HepG2 (cell line): Measurements from ENCODE around the gene SLC9C2. TPM values are rescaled to one million over a fixed set of nuclear protein-coding genes. Genes with fewer than 3 reads are reported as not detected.

Experiments used
- ATAC-seq: fragments of 200-7000 bp; cut with Tn5 transposase; 3 replicates; pipeline ENCODE4 v1.9.1; 2020; ENCODE audit warnings: mild to moderate bottlenecking, moderate library complexity
- BruUV-seq: library from RNA; stranded (reverse); fragments of 400-500 nt; replicated peaks from 2 replicates; lab custom pipeline; 2021; lab: Mats Ljungman, UMichigan
- CTCF ChIA-PET: fragments of 300-600 bp; formaldehyde crosslinking; extraction: SDS; loops from one replicate; lab custom pipeline; 2021; ENCODE audit warnings: low total read pairs, inconsistent platforms, low intra/inter-chr PET ratio; lab: Yijun Ruan, JAX
- POLR2A ChIA-PET: fragments of 350-600 bp; sonication (Branson Sonifier 250); formaldehyde crosslinking; loops from one replicate; lab custom pipeline; 2020; ENCODE audit warnings: antibody characterized with exemption, inconsistent platforms; lab: Yijun Ruan, JAX
- DNase-seq: peaks from one replicate; pipeline ENCODE4 v3.0.0-alpha.2; 2015; ENCODE audit warnings: low spot score
- FAIRE-seq: peaks from 3 replicates; lab custom pipeline; 2011; peaks lifted over from hg19 to GRCh38; lab: Jason Lieb, UNC
- H2AFZ ChIP-seq: one replicate; pipeline ENCODE4 v1.6.1; 2011; ENCODE audit warnings: low read length, inconsistent platforms
- H3K27ac ChIP-seq: fragments of 300-600 bp; 3 replicates; pipeline ENCODE4 v1.8.0; 2011; ENCODE audit warnings: mixed run types, mild to moderate bottlenecking, mixed read lengths, low read length, inconsistent platforms; ENCODE audit not compliant: insufficient read depth; ENCODE audit errors: extremely low read length
- H3K27me3 ChIP-seq, 2 experiments: fragments of 200-600 bp in 1 of 2; 2 replicates in 1 of 2; 3 replicates in 1 of 2; pipeline versions ENCODE4 v1.6.0 to v1.8.0; 2011; ENCODE audit warnings: low read length in 2 of 2, mild to moderate bottlenecking in 2 of 2, moderate library complexity in 2 of 2, inconsistent platforms in 1 of 2; ENCODE audit not compliant: insufficient read depth in 2 of 2, control insufficient read depth in 1 of 2
- H3K36me3 ChIP-seq, 2 experiments: fragments of 200-600 bp in 1 of 2; replicated peaks in 1 of 2; 2 replicates in 1 of 2; 3 replicates in 1 of 2; pipeline versions ENCODE4 v1.5.1 to v1.8.0; 2011; ENCODE audit warnings: low read length in 2 of 2, inconsistent platforms in 1 of 2; ENCODE audit not compliant: insufficient read depth in 2 of 2, control insufficient read depth in 1 of 2
- H3K4me1 ChIP-seq: 2 replicates; pipeline ENCODE4 v1.5.1; 2012; ENCODE audit warnings: low read length, inconsistent platforms; ENCODE audit not compliant: insufficient read depth
- H3K4me2 ChIP-seq: 2 replicates; pipeline ENCODE4 v1.6.0; 2011; ENCODE audit warnings: low read depth, low read length, inconsistent platforms
- H3K4me3 ChIP-seq, 3 experiments: fragments of 200-600 bp in 1 of 3; sonication (generic), shearing (Covaris generic) in 1 of 3; replicated peaks in 1 of 3; 2 replicates each; pipeline ENCODE4 v1.5.1; 2011 to 2016; ENCODE audit warnings: low read length in 3 of 3, inconsistent platforms in 2 of 3, low read depth in 2 of 3, mild to moderate bottlenecking in 2 of 3, control low read depth in 1 of 3, mixed read lengths in 1 of 3; ENCODE audit not compliant: insufficient read depth in 1 of 3
- H3K79me2 ChIP-seq: one replicate; pipeline ENCODE4 v1.6.1; 2011; ENCODE audit warnings: low read length, inconsistent platforms; ENCODE audit not compliant: insufficient read depth
- H3K9ac ChIP-seq: 2 replicates; pipeline ENCODE4 v1.6.0; 2011; ENCODE audit warnings: mild to moderate bottlenecking, low read depth, low read length, inconsistent platforms; ENCODE audit not compliant: insufficient read depth
- H3K9me3 ChIP-seq: 2 replicates; pipeline ENCODE4 v1.5.1; 2012; ENCODE audit warnings: mild to moderate bottlenecking, low read length
- H4K20me1 ChIP-seq: 2 replicates; pipeline ENCODE4 v1.6.0; 2011; ENCODE audit warnings: inconsistent platforms, mild to moderate bottlenecking, low read length, moderate library complexity; ENCODE audit not compliant: insufficient read depth
- ARNT ChIP-seq: fragments of 450-650 bp; IDR thresholded peaks from 2 replicates; pipeline ENCODE4 v1.6.1; 2017
- ARNTL ChIP-seq: sonication (generic); formaldehyde crosslinking; IDR thresholded peaks from 2 replicates; pipeline ENCODE4 v1.4.0; 2020; ENCODE audit warnings: mild to moderate bottlenecking, missing genetic modification reagents
- DNMT3B ChIP-seq: conservative IDR thresholded peaks from 2 replicates; pipeline ENCODE4 v1.6.1; 2016; ENCODE audit warnings: missing biosample characterization, control low read depth
- KDM2A ChIP-seq: sonication (generic); formaldehyde crosslinking; IDR thresholded peaks from 2 replicates; pipeline ENCODE4 v1.4.0; 2020; ENCODE audit warnings: low read depth, missing genetic modification reagents, borderline replicate concordance
- PHF8 ChIP-seq: sonication (generic); formaldehyde crosslinking; IDR thresholded peaks from 2 replicates; pipeline ENCODE4 v1.5.0; 2020; ENCODE audit warnings: missing genetic modification reagents
- SIX4 ChIP-seq: sonication (generic); formaldehyde crosslinking; IDR thresholded peaks from 2 replicates; pipeline ENCODE4 v1.4.0; 2020; ENCODE audit warnings: missing genetic modification reagents
- TBX3 ChIP-seq: fragments of 450-650 bp; IDR thresholded peaks from 2 replicates; pipeline ENCODE4 v1.6.1; 2017; ENCODE audit warnings: antibody characterized with exemption, mild to moderate bottlenecking, inconsistent platforms, borderline replicate concordance
- TOPORS ChIP-seq: sonication (generic); formaldehyde crosslinking; IDR thresholded peaks from 2 replicates; pipeline ENCODE4 v1.8.0; 2023; ENCODE audit warnings: mild to moderate bottlenecking, missing genetic modification reagents
- ZIK1 ChIP-seq: sonication (generic); formaldehyde crosslinking; IDR thresholded peaks from 2 replicates; pipeline ENCODE4 v1.5.0; 2020; ENCODE audit warnings: mild to moderate bottlenecking, low read depth, missing genetic modification reagents, borderline replicate concordance
- ZNF136 ChIP-seq: sonication (generic); formaldehyde crosslinking; IDR thresholded peaks from 2 replicates; pipeline ENCODE4 v1.8.1; 2022; ENCODE audit warnings: low read depth, mild to moderate bottlenecking, moderate library complexity, missing genetic modification reagents
- WGBS: methylation state at CpG from one replicate; pipeline ENCODE4 v1.1.6; 2017; ENCODE audit warnings: low lambda C conversion rate; 5-methylcytosine and 5-hydroxymethylcytosine counted together
- in situ Hi-C: cut with HindIII; loops from 2 replicates; pipeline ENCODE4 v1.10.0; 2017; ENCODE audit warnings: low pct_unique_long_range_greater_than_20kb; ENCODE audit not compliant: extremely low pct_ligation_motif_present
- intact Hi-C: fragments of 100-400 bp; cut with micrococcal nuclease; formaldehyde crosslinking; loops from one replicate; pipeline ENCODE4 v1.10.0; 2022; ENCODE audit not compliant: unreplicated experiment
- polyA plus RNA-seq, 8 experiments: library from polyadenylated mRNA; depleted of rRNA in 3 of 8; stranded (reverse) in 7 of 8; unstranded in 1 of 8; fragments of >200 nt; fragmentation: Illumina TruSeq in 4 of 8; extraction: Trizol in 4 of 8; gene quantifications; 2 replicates each; pipeline versions ENCODE4 v1.2.1 to v1.2.3, GENCODE V29; 2011 to 2016; ENCODE audit warnings: low read depth in 4 of 8, missing spikeins in 1 of 8, mixed read lengths in 1 of 8; ENCODE audit not compliant: insufficient read depth in 1 of 8
- total RNA-seq, 5 experiments: library from RNA; depleted of rRNA; stranded (reverse); fragments of >200 nt; fragmentation: Illumina TruSeq; extraction: Trizol; gene quantifications; 2 replicates each; pipeline ENCODE4 v1.2.3, GENCODE V29; 2016; ENCODE audit warnings: low read depth in 1 of 5
- TF ChIP-seq, protein P1 (sequence below): sonication (generic); formaldehyde crosslinking; IDR thresholded peaks from 2 replicates; pipeline ENCODE4 v1.4.0; 2020; ENCODE audit warnings: missing genetic modification reagents, low read depth, mild to moderate bottlenecking, borderline replicate concordance
- TF ChIP-seq, protein P2 (sequence below): sonication (generic); formaldehyde crosslinking; conservative IDR thresholded peaks from 2 replicates; pipeline ENCODE4 v1.5.0; 2020; ENCODE audit warnings: missing genetic modification reagents
- TF ChIP-seq, protein P3 (sequence below): sonication (generic); formaldehyde crosslinking; conservative IDR thresholded peaks from 2 replicates; pipeline ENCODE4 v1.4.0; 2020; ENCODE audit warnings: missing genetic modification reagents
- TF ChIP-seq, protein P4 (sequence below): conservative IDR thresholded peaks from 2 replicates; pipeline ENCODE4 v1.6.1; 2018; ENCODE audit warnings: missing genetic modification reagents

Gene SLC9C2
- total and polyA plus RNA-seq, 2 of the 13 experiments (the other 11 are each of a cell fraction or from before 2014, with no cell fraction given) = 0.03 TPM; not detected in 1

DNA sequence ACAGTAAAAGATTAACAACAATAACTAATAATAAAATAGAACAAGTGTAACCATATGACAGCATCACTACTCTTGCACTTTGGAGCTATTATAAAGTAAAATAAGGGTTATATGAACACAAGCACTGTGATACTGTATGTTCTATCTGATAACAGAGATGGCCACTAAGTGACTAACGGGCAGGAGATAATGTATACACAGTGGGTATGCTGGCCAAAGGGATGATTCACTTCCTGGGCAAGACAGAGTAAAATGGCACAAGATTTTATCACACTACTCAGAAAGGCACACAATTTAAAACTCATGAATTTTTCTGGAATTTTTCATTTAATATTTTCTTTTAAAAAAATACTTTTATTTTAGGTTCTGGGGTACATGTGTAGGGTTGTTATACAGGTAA is 12.3 kb downstream of the SLC9C2 start:
- Histone ChIP-seq H3K9ac (no peak overlapping the region), H3K36me3 (no peaks in the 10 kb centered on the region), H3K27me3 (no peaks in the 10 kb centered on the region), H3K27ac (no peak overlapping the region), H3K79me2 (no peaks in the 10 kb centered on the region), H3K4me3 (no peak overlapping the region), H2AFZ (no peak overlapping the region), H3K4me1 (no peaks in the 10 kb centered on the region), H3K4me2 (no peak overlapping the region), H4K20me1 (no peaks in the 10 kb centered on the region), H3K9me3 (no peaks in the 10 kb centered on the region)
- 0% methylated on average over 1 of the region's 1 CpG for WGBS
- TF ChIP-seq, protein P1, sequence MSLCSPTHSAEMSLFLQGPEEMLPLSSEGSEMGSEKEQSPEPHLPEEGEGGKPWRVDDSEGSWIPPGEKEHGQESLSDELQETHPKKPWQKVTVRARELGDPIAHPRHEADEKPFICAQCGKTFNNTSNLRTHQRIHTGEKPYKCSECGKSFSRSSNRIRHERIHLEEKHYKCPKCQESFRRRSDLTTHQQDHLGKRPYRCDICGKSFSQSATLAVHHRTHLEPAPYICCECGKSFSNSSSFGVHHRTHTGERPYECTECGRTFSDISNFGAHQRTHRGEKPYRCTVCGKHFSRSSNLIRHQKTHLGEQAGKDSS = no peak
- TF ChIP-seq TOPORS (CRISPR knock-in tag) (no peak), PHF8 (CRISPR knock-in tag) (no peak), ARNTL (CRISPR knock-in tag) (no peak)
- intact Hi-C loops = no loop called here
- no peak for DNase-seq
- POLR2A ChIA-PET = no interaction called here
- FAIRE-seq = no peak
- CTCF ChIA-PET = no interaction called here
- ATAC-seq = no peak
- in situ Hi-C loops = no loop called here
- no TSS peak for BruUV-seq

DNA sequence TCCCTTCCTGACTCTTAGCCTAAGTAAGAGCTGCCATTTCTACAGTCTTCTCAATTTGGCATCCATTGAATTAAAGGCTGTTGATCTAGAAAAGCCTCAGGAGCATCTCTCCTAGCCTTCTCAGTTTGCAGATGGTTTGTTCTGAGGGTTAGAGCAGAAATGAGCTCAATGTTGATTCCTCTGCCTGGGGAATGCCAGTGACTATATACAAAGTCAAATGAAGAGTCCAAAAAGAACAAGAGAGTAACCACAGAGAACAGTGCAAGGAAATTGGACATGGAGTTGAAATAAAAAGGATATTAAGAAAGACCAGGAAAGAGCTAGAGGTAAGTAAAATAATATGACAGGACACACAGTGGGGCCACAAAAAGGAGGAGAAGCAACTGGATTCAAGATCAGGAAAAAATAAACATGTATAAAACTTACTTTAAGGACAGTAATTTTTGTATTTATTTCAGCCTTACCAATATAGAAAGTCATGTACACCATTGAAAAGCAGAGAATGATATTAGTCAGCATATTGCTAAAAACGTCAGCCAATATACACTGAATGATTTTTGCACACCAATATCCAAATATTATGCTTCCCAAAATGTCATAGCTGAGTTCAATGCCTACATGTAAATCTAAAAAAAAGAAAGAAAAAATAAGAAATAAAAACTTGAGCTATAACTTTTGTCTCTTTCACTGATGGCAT is 21.3 kb downstream of the SLC9C2 start:
- Histone ChIP-seq H3K27me3 (peaks cover 0 to 25% of the 10 kb centered on the region in 2 experiments; a peak in 4 of 5 replicates), H3K9ac (no peak overlapping the region), H3K4me3 (no peak overlapping the region), H3K4me1 (no peaks in the 10 kb centered on the region), H3K4me2 (no peak overlapping the region), H3K9me3 (no peaks in the 10 kb centered on the region), H3K79me2 (no peaks in the 10 kb centered on the region), H4K20me1 (no peaks in the 10 kb centered on the region), H3K27ac (no peak overlapping the region), H3K36me3 (no peaks in the 10 kb centered on the region), H2AFZ (no peak overlapping the region)
- FAIRE-seq = no peak
- 0% methylated on average over 1 of the region's 1 CpG for WGBS
- no TSS peak for BruUV-seq
- POLR2A ChIA-PET = no interaction called here
- ATAC-seq = no peak
- intact Hi-C loops = no loop called here
- in situ Hi-C loops = no loop called here
- CTCF ChIA-PET = no interaction called here
- no peak for DNase-seq
- TF ChIP-seq ZNF136 (CRISPR knock-in tag) = no peak
- no peak for TF ChIP-seq SIX4 (CRISPR knock-in tag)
- no peak for TF ChIP-seq TBX3
- TF ChIP-seq, protein P2, sequence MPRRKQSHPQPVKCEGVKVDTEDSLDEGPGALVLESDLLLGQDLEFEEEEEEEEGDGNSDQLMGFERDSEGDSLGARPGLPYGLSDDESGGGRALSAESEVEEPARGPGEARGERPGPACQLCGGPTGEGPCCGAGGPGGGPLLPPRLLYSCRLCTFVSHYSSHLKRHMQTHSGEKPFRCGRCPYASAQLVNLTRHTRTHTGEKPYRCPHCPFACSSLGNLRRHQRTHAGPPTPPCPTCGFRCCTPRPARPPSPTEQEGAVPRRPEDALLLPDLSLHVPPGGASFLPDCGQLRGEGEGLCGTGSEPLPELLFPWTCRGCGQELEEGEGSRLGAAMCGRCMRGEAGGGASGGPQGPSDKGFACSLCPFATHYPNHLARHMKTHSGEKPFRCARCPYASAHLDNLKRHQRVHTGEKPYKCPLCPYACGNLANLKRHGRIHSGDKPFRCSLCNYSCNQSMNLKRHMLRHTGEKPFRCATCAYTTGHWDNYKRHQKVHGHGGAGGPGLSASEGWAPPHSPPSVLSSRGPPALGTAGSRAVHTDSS (CRISPR knock-in tag) = no peak
- TF ChIP-seq, protein P3, sequence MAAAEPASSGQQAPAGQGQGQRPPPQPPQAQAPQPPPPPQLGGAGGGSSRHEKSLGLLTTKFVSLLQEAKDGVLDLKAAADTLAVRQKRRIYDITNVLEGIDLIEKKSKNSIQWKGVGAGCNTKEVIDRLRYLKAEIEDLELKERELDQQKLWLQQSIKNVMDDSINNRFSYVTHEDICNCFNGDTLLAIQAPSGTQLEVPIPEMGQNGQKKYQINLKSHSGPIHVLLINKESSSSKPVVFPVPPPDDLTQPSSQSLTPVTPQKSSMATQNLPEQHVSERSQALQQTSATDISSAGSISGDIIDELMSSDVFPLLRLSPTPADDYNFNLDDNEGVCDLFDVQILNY = no peak
- no peak for TF ChIP-seq ZIK1
- no peak for TF ChIP-seq DNMT3B
- TF ChIP-seq KDM2A (CRISPR knock-in tag) = no peak
- TF ChIP-seq, protein P4, sequence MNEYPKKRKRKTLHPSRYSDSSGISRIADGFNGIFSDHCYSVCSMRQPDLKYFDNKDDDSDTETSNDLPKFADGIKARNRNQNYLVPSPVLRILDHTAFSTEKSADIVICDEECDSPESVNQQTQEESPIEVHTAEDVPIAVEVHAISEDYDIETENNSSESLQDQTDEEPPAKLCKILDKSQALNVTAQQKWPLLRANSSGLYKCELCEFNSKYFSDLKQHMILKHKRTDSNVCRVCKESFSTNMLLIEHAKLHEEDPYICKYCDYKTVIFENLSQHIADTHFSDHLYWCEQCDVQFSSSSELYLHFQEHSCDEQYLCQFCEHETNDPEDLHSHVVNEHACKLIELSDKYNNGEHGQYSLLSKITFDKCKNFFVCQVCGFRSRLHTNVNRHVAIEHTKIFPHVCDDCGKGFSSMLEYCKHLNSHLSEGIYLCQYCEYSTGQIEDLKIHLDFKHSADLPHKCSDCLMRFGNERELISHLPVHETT (CRISPR knock-in tag) = no peak
- TF ChIP-seq ARNT = no peak
